Measurements from ENCODE around the gene EMILIN2.
A peak's percentile ranks its signal among the peaks of the same experiment; 100 is the strongest.
"Not testable (repeated sequence)": the region's sequence is repeated elsewhere in the genome, so short reads cannot be mapped to it uniquely, and the experiment has no call there.

The EMILIN2 gene

DNA sequence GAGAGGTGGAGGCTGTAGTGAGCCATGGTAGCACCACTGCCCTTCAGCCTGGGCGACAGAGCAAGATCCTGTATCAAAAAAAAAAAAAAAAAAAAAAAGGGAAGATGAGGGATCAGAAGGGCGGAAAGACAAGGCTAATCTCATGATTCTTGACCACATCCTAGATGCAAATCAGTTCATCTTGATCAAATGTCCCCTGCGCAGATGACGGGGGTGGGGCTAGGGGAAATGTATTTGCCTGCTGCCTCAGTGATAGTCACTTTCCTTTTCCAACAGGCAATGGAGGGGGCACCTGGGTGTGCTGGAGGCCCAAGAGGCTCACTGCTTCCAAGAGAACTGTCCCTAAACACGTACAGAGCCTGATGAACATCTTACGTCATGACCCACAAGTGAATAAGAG is 3.7 kb upstream of the EMILIN2 start:
- FAIRE-seq (no peak), DNase-seq (ENCODE audit: low spot score) (no peak)

DNA sequence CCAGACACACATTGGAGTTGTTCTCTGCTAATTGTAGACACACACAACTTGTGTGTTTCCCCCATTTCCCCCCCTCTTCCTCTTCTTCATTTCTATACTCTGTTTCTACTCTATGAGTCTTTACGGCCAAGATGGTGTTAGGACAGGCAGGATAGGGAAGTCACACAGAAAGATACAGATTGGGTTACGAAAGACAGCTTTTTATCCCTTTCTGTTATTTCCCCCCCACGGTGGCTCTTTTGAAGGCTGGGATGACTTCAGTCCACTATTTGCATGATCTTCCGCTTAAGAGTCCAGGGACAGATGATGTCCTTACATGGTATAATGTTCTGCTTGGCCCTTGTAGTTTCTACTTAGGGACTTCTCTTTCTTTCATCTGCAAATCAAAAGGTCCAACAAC is 1.6 kb upstream of the EMILIN2 start:
- FAIRE-seq, result no peak
- no peak for DNase-seq (ENCODE audit: low spot score)

DNA sequence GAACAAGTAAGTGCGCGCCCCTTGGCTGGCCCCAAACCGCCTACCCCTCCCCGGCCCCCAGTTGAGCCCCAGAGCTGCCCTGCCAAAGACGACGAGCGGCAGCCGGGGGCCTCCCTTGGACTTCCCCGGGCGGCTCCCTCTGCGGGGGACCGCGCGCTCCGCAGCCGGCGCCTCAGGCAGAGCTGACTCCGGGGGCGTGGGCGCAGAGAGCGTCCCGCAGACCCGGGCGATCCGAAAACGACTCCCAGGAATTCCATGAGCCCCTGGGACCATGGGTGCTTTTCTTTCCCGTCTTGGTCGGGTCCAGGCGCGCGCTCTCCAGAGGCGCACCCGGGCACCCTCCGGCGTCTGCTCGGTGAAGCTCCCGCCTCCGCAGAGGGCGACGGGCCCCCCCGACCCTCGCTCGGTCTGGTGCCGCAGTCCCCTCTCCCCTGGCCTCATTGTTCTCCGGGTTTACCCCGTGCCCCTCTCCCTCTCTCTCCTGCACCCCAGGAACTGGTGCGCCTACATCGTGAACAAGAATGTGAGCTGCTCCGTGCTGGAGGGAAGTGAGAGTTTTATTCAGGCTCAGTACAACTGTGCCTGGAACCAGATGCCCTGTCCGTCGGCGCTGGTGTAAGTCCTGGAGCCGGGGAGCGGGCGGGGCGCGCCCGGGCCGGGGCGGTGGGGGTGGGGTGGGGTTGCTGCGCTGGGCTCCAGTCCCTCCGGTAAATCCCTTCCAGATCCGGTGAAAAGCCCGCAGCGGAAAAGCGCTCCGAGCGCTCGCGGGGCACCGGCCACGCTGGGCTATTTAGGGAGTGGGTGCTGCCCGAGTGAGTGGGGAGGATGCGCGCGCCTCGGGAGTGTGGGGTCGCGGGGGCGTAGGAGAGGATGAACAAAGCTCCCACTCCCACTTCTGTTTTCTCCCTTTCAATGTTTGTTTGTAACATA is 776 bp downstream of the EMILIN2 start:
- DNase-seq (ENCODE audit: low spot score), result peak; percentile 68
- peak; percentile 91 for FAIRE-seq

DNA sequence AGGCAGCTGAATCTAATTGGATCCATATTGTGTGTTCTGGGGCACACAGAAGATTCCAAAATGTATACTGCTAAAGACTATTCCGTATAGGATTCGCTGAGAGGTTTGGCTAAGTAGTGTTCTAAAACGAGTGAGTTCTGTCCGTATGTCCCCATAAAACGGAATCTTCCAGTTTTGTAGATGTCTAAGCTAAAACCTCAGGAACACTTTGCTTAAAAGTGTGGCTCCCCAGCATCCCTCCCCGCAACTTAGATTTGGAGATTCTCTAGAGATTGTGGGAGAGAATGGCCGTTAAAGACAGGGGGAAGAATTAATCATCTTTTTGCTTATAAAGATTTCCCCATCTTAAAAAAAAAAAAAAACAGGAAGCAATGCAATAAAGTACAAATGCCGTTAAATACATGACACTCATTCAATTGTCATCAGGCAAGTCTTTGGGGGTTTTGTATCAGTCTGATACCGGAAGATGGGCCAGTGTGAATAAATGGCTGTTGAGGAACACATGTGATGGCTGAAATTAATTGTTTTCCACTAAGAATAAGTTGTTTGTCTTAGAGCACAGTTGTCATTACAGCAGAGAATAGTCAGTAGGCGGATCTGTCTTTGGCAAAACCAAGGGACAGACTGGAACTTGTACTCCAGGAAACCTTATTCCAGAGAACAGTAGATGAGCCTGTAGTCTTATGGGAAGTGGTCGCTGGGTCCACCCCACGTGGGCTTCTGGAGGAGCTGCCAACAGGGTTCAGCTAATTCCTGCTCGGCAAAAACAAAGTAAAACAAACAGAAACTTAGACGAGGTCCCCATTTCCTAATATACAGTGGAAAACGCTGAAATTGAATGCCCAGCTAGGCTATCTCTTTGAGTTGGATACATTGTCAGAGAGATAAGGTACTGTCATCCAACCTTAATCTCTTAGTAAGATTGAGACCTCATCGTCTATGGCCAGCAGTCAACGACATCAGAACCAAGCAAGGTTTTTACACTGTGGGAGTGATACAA is 1.7 kb downstream of the EMILIN2 start:
- peak; percentile 96 for FAIRE-seq
- no peak for DNase-seq (ENCODE audit: low spot score)

DNA sequence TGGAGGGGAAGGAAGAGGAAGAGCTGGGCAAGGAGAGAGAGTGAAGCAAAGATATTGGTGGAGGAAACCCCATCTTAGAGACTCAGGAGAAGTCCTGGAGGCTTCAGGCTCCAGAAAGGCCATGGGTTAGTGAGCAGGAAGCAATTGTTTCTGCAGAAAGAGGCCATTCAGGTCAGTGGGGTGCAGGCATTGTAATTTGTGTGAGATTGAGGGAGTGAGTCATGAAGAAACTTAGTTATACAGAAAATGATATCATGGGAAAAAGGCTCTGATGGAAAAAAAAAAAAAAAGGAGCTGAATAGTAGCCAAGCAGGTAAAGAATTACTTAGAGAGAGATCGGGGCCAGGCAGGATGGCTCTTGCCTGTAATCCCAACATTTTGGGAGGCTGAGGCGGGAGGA is 4.0 kb downstream of the EMILIN2 start:
- DNase-seq (ENCODE audit: low spot score) (no peak), FAIRE-seq (no peak)

DNA sequence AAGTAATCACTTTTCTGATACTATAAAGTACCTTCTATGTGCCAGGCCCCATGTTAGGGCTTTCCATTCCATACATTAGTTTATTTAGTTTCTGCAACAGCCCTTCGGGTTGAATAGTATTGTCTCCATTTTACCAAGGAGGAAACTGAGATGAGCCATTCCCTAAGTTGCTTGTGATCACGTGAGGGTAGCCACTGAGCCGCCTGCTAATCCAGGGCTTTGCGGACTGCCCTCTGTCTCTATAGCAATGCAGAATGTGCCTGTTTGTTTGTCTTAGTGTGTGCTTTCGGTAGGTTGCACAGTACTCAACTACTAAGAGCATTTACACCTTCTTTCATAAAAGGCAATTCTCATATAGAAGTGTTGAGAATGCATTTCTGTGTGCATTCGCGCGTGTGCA is 5.0 kb downstream of the EMILIN2 start:
- peak; percentile 90 for FAIRE-seq

DNA sequence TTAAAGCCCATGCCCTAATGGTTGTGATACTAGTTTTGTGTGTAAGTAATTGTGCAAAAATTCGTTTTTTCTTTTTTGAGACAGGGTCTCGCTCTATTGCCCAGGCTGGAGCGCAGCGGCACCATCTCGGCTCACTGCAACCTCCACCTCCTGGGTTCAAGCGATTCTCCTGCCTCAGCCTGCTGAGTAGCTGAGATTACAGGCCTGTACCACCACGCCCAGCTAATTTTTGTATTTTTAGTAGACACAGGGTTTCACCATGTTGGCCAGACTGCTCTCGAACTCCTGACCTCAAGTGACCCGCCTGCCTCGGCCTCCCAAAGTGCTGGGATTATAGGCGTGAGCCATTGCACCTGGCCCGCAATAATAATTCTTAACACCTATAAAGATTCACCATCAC is 5.7 kb downstream of the EMILIN2 start:
- not testable (repeated sequence) for FAIRE-seq; DNase-seq (ENCODE audit: low spot score)

More for the DNA sequence above, 5.0 kb downstream of the EMILIN2 start:
- no peak for DNase-seq (ENCODE audit: low spot score)

DNA sequence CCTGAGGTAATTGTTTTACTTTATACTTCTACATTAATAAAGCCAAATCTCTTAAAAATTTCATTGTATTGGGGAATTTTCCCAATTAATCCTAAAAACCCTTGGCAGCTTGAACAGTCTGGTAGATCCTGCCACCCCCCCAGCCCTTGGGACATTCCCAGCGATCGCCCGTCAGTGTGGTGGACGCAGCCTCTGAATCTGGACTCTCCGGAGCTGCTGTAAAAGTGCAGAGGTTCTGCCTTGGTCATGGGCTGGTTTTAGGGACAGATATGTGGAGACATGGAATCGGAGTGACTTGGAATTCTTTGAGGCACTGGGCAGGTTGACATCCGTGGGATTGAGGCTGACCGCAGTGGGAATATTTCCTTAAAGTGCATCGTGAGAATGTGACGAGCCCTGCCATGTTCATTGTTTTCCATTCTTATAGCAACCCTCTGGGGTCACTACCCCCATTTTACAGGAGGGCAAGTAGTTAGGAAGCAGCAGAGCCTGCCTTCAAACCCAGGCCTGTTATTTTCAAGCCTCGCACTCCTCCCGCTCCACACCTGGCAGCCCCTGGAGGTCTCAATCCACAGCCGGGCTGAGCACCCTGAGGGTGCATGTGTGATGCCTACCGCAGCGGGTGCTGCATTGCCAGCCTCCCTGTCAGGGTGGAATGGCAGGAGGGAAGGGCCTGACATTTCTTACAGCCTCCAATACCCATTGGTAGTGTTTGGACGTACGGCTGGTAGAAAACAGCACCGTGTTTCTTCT is 6.5 kb downstream of the EMILIN2 start:
- FAIRE-seq (no peak), DNase-seq (ENCODE audit: low spot score) (no peak)

DNA sequence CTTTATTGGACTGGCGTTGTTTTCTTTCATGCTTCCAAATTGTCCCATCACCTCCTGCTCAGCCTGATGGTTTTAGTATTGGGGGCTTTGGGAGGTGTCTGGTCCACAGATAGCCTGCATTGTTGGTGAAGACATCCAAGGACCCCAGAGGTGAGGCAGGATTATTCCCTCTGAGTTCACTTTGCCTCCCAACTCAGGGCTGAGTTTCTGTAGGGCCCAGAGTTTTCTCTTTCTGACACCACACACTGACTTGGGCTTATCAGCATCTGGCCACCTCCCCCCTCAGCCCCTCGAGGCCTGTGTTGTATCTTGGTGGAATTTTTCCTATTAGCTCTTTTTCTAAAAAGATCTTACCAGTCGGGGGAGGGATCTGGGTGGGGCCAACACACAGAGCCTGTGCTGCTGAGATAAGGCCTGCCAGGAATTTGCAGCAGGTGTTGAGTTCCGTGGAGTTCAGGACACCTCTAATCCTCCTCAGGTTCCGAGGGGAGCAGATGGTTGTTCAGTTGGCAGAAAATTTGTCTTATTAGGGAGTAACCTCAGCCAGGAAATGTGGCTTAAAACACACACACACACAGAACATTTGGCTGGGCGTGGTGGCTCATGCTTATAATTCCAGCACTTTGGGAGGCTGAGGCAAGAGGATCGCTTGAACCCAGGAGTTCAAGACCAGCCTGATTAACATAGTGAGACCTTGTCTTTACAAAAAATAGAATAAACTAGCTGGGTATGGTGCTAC is 7.3 kb downstream of the EMILIN2 start:
- no peak for DNase-seq (ENCODE audit: low spot score)
- peak; percentile 37 for FAIRE-seq

DNA sequence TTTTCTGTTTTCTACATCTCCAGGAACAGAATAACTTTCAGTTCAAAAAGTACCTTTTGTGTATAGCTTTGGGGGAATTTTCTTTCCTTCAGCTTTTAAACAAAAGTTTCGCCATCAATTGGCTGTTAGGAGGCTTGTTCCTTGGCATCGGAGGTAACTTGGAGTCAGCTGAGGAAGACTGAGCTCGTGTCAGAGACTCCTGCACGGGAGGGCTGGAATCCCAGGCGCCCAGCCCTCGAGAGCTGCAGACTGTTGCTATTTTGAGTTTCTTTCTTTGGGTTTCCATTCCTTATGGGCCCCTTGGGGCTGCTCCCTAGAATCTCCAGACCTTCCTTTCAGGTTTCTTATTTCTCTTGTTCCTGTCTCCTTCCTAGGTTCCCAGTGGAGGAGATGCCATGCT is 8.1 kb downstream of the EMILIN2 start:
- DNase-seq (ENCODE audit: low spot score), result no peak
- no peak for FAIRE-seq

DNA sequence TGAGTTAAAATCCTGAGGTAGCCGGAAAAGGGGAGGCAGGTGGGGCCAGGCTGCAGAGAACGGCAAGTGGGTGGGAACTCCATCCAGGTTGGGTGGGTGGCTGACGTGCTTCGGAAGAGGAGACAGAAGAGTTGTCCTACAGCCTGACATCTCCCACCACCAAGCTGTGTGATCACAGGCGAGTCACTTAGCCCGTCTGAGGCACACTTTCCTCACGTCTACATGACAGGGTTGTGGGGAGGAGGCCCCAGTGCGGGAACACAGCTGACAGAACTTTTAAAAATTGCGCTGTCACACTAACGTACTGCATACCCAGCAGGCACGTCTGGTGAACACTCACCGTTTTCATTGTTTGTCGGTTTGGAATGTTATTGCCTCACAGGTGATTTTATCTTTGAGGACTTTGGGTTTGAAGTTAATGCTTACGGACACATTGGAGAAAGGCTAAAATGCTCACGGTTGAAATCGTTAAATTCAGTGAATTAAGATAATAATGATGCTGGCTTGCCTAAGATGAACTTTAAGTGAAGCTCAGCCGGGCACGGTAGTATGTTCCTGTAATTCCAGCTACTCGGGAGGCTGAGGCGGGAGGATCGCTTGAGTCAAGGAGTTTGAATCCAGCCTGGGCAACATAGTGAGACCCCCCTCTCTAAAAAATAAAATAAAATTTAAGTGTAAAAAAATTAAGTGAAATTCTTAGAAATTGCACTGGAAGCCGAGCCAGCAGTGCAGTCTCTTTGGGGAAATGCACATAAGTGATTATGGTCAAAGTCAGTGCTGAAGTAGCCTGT is 8.9 kb downstream of the EMILIN2 start:
- no peak for DNase-seq (ENCODE audit: low spot score)
- FAIRE-seq, result peak; percentile 88

DNA sequence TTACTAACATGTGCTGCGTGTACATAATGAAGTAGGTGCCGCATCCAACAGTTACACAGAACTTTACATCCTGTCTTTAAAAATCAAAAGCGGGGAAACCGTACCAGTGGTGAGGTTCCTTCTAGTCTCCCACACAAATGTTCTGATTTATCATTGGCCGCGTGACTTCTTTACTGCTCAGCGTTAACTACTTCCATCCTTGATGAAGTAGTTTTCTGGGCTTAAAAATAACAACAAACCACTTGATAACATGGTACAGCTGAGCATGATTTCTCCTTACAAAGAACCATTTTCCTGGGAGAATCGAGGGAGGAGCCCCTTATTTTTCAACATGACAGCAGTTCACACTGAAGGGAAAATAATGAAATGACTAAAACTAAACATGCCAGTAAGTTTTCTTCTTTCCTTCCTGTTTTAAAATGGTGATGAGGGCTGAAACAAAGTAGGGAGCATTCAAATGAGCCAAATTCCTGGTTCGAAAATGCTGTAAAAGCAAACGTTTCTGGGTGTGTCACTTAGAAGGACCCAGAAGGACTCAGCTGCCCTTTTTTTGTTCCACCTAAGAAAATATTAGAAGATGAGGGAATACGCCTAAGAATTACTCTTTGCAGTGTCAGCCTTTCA is 9.9 kb downstream of the EMILIN2 start:
- DNase-seq (ENCODE audit: low spot score), result no peak
- FAIRE-seq, result no peak

DNA sequence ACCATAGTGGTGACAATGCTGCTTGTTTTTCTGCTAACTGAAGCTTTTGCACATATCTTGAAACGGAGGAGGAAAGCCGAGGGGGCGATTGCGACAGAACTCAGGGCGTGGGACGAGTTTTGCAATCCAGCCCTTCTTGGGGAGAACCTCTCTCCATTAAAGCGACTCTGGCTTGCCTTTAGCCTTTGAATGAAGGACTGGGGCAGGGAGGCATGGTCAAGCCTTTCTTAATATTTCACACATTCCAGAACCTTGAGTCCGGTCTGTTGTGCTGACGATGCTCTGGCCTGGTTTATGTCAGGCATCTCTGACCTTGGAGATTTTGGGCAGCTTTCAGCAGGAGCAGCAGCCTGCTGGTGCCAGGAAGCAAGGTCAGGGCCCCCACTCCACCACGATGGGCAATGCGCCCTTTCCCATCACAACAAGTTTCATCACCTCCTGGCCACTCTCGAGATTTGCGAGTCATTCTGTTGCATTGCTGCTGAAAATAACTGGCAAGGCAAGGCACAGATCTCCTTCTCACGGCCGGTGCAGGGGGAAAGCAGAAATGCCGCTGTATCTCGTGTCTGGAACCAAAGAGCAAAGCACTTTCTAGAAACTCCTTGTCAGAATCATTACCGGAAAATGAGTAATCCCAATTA is 10.8 kb downstream of the EMILIN2 start:
- DNase-seq (ENCODE audit: low spot score), result no peak
- FAIRE-seq, result peak; percentile 56

DNA sequence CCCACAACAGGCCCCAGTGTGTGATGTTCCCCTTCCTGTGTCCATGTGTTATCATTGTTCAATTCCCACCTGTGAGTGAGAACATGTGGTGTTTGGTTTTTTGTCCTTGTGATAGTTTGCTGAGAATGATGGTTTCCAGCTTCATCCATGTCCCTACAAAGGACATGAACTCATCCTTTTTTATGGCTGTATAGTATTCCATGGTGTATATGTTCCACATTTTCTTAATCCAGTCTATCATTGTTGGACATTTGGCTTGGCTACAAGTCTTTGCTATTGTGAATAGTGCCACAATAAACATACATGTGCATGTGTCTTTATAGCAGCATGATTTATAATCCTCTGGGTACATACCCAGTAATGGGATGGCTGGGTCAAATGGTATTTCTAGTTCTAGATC is 13.6 kb downstream of the EMILIN2 start:
- DNase-seq (ENCODE audit: low spot score); FAIRE-seq: not testable (repeated sequence)

DNA sequence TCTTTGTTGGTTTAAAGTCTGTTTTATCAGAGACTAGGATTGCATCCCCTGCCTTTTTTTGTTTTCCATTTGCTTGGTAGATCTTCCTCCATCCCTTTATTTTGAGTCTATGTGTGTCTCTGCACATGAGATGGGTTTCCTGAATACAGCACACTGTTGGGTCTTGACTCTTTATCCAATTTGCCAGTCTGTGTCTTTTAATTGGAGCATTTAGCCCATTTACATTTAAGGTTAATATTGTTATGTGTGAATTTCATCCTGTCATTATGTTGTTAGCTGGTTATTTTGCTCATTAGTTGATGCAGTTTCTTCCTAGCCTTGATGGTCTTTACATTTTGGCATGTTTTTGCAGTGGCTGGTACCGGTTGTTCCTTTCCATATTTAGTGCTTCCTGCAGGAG is 17.2 kb downstream of the EMILIN2 start:
- DNase-seq (ENCODE audit: low spot score); FAIRE-seq: not testable (repeated sequence)

DNA sequence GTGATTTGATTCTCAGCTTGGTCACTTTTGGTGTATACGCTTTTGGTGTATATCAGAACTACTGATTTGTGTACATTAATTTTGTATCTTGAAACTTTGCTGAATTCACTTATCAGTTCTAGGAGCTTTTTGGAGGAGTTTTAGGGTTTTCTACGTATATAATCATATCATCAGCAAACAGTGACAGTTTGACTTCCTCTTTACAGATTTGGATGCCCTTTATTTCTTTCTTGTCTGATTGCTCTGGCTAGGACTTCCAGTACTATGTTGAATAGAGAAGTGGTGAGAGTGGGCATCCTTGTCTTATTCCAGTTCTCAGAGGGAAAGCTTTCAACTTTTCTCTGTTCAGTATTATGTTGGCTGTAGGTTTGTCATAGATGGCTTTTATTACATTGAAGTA is 19.7 kb downstream of the EMILIN2 start:
- FAIRE-seq; DNase-seq (ENCODE audit: low spot score): not testable (repeated sequence)

DNA sequence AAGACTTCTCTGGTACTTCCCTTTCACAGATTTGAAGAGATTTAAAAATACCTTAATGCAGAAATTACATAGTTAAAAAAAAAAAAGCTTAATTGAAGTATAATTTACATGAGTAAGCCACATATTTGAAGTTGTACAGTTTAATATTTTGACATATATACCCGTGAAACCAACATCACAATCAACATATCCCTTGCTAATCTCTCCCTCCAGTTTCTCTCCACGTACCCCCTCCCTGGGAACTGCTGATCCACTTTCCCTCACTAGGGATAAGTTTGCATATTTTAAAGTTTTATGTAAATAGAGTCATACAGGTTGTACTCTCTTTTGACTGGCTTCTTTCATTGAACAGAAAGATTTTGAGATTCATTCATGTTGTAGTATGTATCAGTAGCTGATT is 22.4 kb downstream of the EMILIN2 start:
- peak; percentile 61 for FAIRE-seq
- no peak for DNase-seq (ENCODE audit: low spot score)

DNA sequence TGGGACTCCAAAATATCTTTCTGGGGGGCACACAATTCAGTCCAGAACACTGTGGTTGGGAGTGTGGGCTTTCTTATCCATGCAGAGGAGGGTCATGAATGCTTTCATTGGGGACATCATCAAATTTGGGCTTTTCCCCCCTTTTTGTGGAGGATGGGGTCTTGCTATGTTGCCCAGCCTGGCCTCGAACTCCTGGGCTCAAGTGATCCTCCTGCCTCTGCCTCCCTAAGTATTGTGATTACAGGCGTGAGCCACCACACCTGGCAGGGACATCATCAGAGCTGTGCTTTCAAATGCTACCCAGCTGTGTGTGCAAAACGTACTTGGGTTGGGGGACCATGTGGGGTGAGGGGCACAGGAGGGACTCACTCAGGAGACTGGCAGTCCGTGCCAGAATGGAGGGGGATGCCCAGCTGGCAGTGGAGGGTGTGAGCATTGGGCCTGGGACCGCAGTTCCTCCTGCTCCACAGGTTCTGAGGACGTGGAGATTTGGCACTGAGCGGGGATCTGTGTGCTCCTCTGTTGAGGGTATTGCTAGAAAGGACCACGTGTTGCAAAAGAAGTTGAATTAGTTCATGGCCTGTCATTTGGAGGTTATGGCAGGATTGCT is 24.4 kb downstream of the EMILIN2 start:
- FAIRE-seq, result peak; percentile 94
- DNase-seq (ENCODE audit: low spot score), result no peak
